NCI-H82 treated with DMSO at 0.1 percent for 48 hours (cell line): ENCODE measurements around the gene APOL1.
"Not testable (repeated sequence)": the region's sequence is repeated elsewhere in the genome, so short reads cannot be mapped to it uniquely, and the experiment has no call there.

Source experiments
- DNase-seq: peaks from one replicate; lab custom pipeline; 2025; ENCODE audit not compliant: unreplicated experiment; lab: John Stamatoyannopoulos, UW

The APOL1 gene

GRCh38 chr22:36244522-36245391, 8.2 kb upstream of the APOL1 start:
- DNase-seq, result no peak

GRCh38 chr22:36245805-36246356, 7.1 kb upstream of the APOL1 start:
- DNase-seq, result no peak

DNA sequence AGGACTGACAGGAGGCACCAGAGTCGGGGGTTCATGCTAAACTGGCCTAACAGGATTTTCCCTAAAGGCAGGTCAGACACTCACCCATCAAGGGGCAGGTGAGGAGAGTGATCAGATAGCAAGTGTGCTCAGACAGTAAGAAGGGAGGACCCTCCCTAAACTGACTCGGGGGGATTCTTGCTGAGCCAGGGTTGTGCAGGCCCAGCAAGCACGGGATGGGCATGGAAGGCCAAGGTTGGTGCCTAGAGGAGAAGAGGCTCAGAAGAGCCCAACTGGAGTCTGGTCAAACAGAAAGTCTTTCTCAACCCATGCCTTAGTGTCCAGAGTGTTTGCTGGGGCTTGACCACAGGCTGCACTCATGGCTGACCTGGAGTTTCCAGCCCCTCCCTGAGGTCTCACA, 6.2 kb upstream of the APOL1 start:
- DNase-seq, result no peak

GRCh38 chr22:36247955-36248354, 5.0 kb upstream of the APOL1 start:
- no peak for DNase-seq

GRCh38 chr22:36249160-36249559, 3.8 kb upstream of the APOL1 start:
- DNase-seq, result no peak

GRCh38 chr22:36250292-36250960, 2.5 kb upstream of the APOL1 start:
- DNase-seq, result not testable (repeated sequence)

- not testable (repeated sequence) for DNase-seq
These were observed 839 bp upstream of the APOL1 start for GRCh38 chr22:36251979-36252608.

GRCh38 chr22:36253523-36254490, 874 bp downstream of the APOL1 start:
- DNase-seq, result no peak

GRCh38 chr22:36255572-36255971, 2.6 kb downstream of the APOL1 start:
- DNase-seq, result not testable (repeated sequence)

DNA sequence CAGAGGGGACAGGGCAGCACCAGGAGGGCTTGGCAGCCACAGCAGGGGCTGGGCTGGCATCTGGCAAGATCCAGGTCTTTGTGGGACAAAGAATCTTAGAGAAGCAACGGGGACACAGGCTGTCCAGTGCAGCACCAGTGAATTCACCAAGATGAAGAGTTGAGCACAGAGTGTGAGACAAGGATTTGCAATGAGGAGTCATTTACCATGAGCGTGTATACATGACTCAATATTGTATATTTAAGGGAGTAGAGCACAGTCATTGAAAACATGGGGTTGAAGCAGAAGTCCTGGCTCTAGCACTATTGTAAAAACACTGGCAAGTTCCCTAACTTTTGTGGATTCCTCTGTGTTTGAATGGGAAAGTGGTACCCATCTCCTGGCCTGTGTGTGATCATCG, 3.5 kb downstream of the APOL1 start:
- no peak for DNase-seq

- DNase-seq, result no peak
These were observed 4.4 kb downstream of the APOL1 start for GRCh38 chr22:36257308-36257707.

GRCh38 chr22:36257948-36258670, 5.2 kb downstream of the APOL1 start:
- no peak for DNase-seq

DNA sequence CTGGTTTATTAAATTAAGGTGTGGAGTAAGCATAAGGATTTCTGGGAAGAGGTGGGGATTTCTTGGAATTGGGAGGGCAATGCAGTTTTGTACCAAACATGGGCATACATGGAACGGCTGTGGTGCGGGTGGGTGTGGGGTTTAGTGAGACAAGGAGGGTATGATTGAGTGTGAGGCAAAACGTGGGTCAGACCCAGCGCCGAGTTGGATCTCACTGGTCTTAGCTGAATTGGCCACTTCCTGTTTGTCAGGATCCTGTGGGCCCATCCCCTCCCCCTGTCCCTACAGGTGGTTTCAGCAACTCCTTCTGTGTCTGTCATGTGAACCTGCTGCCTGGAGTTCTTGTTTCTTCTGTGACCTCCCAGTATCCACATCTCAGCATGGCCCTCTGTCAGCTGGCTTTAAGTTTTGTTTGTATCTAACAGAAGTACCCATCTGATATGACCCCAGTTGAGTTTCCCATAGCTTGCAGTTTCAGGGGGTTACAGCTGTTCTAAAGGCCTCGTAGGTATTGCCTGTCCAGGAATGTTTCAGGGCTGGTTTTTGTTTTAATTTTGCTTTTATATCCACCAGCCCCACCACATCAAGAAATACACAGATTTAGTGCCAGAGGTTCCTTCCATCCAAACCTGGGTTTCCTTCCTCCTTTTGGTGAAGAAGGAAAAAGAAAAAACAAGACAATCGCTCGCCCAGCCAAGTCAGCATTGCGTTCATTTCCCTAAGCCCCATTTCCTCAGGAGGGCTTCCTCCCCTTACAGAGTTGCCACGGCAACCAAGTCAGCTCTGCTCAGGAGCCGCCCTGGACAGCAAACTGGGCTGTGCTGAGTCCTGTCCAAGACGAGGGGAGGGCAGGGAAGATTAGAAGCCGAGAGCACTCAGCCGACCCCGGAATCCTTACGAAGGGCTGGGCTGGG, 6.0 kb downstream of the APOL1 start:
- DNase-seq, result no peak

DNA sequence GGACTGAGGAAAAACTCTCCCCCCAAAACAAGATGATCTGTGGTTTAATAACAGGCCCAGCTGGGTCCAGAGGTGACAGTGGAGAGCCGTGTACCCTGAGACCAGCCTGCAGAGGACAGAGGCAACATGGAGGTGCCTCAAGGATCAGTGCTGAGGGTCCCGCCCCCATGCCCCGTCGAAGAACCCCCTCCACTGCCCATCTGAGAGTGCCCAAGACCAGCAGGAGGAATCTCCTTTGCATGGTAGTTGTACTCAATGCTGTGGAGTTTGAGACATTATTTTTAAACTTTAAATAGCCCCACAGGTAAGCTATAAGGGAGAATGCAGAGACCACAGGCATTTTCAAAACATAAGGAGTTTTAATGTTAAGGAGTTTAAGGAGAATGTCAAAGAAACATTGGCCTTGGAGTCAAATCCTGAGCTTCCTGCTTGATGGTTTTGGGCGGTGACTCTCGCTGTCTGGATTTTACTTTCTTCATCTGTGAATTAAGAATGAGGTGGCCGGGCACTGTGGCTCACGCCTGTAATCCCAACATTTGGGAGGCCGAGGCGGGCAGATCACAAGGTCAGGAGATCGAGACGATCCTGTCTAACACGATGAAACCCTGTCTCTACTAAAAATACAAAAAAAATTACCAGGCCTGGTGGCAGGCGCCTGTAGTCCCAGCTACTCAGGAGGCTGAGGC, 6.8 kb downstream of the APOL1 start:
- DNase-seq, result no peak

DNA sequence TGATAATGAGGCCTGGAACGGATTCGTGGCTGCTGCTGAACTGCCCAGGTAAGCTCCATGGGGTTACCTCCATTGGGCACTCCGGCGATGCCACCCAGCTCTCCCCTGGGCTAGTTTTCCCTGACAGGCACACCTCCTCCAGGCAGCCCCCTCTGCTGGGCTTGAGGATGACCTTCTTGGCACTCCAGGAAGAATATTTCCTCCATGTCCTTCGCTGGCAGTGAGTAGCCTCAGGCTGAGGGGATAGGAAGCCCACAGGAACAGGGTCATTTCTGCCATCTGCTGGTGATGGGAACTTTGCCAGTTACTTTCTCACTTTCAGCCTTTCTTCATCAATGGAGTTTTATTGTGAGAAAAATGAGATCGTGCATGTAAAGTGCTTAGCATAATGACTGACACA, 8.7 kb downstream of the APOL1 start:
- not testable (repeated sequence) for DNase-seq

GRCh38 chr22:36262307-36262706, 9.4 kb downstream of the APOL1 start:
- DNase-seq, result not testable (repeated sequence)

GRCh38 chr22:36263216-36263673, 10.3 kb downstream of the APOL1 start:
- DNase-seq, result not testable (repeated sequence)
